Left cardiac atrium (tissue), 4 donors: Measurements from ENCODE around the gene GPR61. TPM values are rescaled to one million over a fixed set of nuclear protein-coding genes. Genes with fewer than 3 reads are reported as not detected.

Experiments used
- ATAC-seq, 2 donors: fragments of 200-7000 bp; cut with Tn5 transposase; one replicate each; pipeline ENCODE4 v1.9.1; 2020; ENCODE audit warnings: mild to moderate bottlenecking in 2 of 2, moderate library complexity in 2 of 2
- DNase-seq: peaks from one replicate; pipeline ENCODE4 v3.0.0-alpha.2; 2020
- intact Hi-C, 2 donors: fragments of 100-400 bp; cut with DNase I; formaldehyde crosslinking; loops; one replicate each; pipeline versions ENCODE4 v1.14.1 to v1.15.1; 2022 to 2023
- long read RNA-seq: library from polyadenylated mRNA; unstranded; transcript quantifications from one replicate; pipeline ENCODE4 v2.0.0, GENCODE V29; 2021
- total RNA-seq, 2 donors: library from RNA; stranded (reverse); fragmentation: NEBNext Ultra II Directional; extraction: Animal tissue kit (Norgen Biotek cat#: 25700); gene quantifications; one replicate each; pipeline ENCODE4 v1.2.1, GENCODE V29; 2021
- donor health status: DM: no; HTN: yes; CAD: no.
- donor health status: DM: no; HTN: yes; CAD: no; lungs with severe emphysema.
- donor health status: DM: yes; HTN: yes; CAD: no.
- donor health status: Dilated cardiomyopathy.

The GPR61 gene
- total RNA-seq, result under 1 TPM in 1 of 2 donors, not detected in 1; 0.55 TPM
- long read RNA-seq, result 0 reads

GRCh38 chr1:109539676-109540075, at the start of gene GPR61:
GPR61 (plus strand) TSS chr1:109539872; CDS start chr1:109543023, 3,151 bp downstream.
- DNase-seq, result no peak
- intact Hi-C loops, result loop anchor here (5.0 to 10.0 kb wide), 3 partner anchors 228 to 445 kb away; partner anchors contain the start of gene AHCYL1 (in 1 of the 2)
- no peak for ATAC-seq

- intact Hi-C loops, result loop anchor here (2.0 to 5.0 kb wide), 2 partner anchors 42 to 43 kb away; no protein-coding TSS in a partner anchor
- ATAC-seq (peak; percentile 28 to 43), DNase-seq (peak; percentile 72)
Measured at GRCh38 chr1:109490029-109490933, 49.4 kb upstream of the GPR61 start.

- ATAC-seq, result no peak
- intact Hi-C loops, result loop anchor here (2.0 to 5.0 kb wide), 2 partner anchors 41 to 42 kb away; no protein-coding TSS in a partner anchor
- DNase-seq, result no peak
Measured at GRCh38 chr1:109490934-109491302, 48.8 kb upstream of the GPR61 start.

GRCh38 chr1:109491372-109491771, 48.3 kb upstream of the GPR61 start:
- intact Hi-C loops, result loop anchor here (2.0 to 5.0 kb wide), 2 partner anchors 41 kb away; no protein-coding TSS in a partner anchor
- no peak for ATAC-seq
- no peak for DNase-seq

GRCh38 chr1:109492779-109493178, 46.9 kb upstream of the GPR61 start:
- ATAC-seq (no peak), DNase-seq (no peak)
- intact Hi-C loops, result loop anchor here in 1 of 2 donors (5.0 kb wide), 1 partner anchor 40 kb away; no protein-coding TSS in a partner anchor

- intact Hi-C loops, result loop anchor here in 1 of 2 donors (5.0 kb wide), 1 partner anchor 39 kb away; no protein-coding TSS in a partner anchor
- ATAC-seq (no peak), DNase-seq (no peak)
Measured at GRCh38 chr1:109493227-109493626, 46.4 kb upstream of the GPR61 start.

GRCh38 chr1:109493805-109494539, 45.7 kb upstream of the GPR61 start, which contains the start of gene CYB561D1:
CYB561D1 (plus strand) TSS chr1:109494094; CDS start chr1:109494140, 46 bp downstream.
- DNase-seq, result peak; percentile 91
- peak; percentile 91 to 94 for ATAC-seq
- intact Hi-C loops, result loop anchor here in 1 of 2 donors (5.0 kb wide), 1 partner anchor 38 kb away; no protein-coding TSS in a partner anchor

GRCh38 chr1:109495738-109496137, 43.9 kb upstream of the GPR61 start:
- no peak for ATAC-seq
- intact Hi-C loops, result no loop called here

GRCh38 chr1:109497449-109498160, 42.1 kb upstream of the GPR61 start:
- intact Hi-C loops, result loop anchor here in 1 of 2 donors (2.0 kb wide), 1 partner anchor 33 kb away; no protein-coding TSS in a partner anchor
- ATAC-seq, result no peak
- DNase-seq, result no peak

More at GRCh38 chr1:109495738-109496137, 43.9 kb upstream of the GPR61 start:
- DNase-seq, result peak; percentile 22

- ATAC-seq, result peak in 1 of 2 donors; percentile 5
- intact Hi-C loops, result loop anchor here in 1 of 2 donors (2.0 kb wide), 1 partner anchor 33 kb away; no protein-coding TSS in a partner anchor
- DNase-seq, result no peak
Measured at GRCh38 chr1:109498161-109498801, 41.4 kb upstream of the GPR61 start.

GRCh38 chr1:109499081-109499480, 40.6 kb upstream of the GPR61 start:
- intact Hi-C loops, result loop anchor here in 1 of 2 donors (2.0 kb wide), 1 partner anchor 32 kb away; no protein-coding TSS in a partner anchor
- DNase-seq (no peak), ATAC-seq (peak in 1 of 2 donors; percentile 27)

- ATAC-seq, result peak in 1 of 2 donors; percentile 16
- DNase-seq, result peak; percentile 45
- intact Hi-C loops, result loop anchor here in 1 of 2 donors (2.0 kb wide), 1 partner anchor 31 kb away; no protein-coding TSS in a partner anchor
Measured at GRCh38 chr1:109499661-109500536, 39.8 kb upstream of the GPR61 start.

- ATAC-seq, result no peak
- DNase-seq, result no peak
- intact Hi-C loops, result no loop called here
Measured at GRCh38 chr1:109500941-109501381, 38.7 kb upstream of the GPR61 start.

- DNase-seq, result no peak
- no peak for ATAC-seq
- intact Hi-C loops, result no loop called here
Measured at GRCh38 chr1:109501644-109502363, 37.9 kb upstream of the GPR61 start.

GRCh38 chr1:109502364-109502851, 37.3 kb upstream of the GPR61 start:
- intact Hi-C loops, result no loop called here

GRCh38 chr1:109503935-109504334, 35.7 kb upstream of the GPR61 start:
- ATAC-seq (no peak), DNase-seq (no peak)
- intact Hi-C loops, result no loop called here

More at GRCh38 chr1:109502364-109502851, 37.3 kb upstream of the GPR61 start:
- DNase-seq (no peak), ATAC-seq (no peak)
